Measurements from ENCODE around the gene SYCN. TPM values are rescaled to one million over a fixed set of nuclear protein-coding genes. Genes with fewer than 3 reads are reported as not detected.

Gene SYCN
- total RNA-seq, 1 donor from 2014 or later, result not detected

GRCh38 chr19:39202998-39203355 is 1.1 kb downstream of the SYCN start:
- no peak for TF ChIP-seq CTCF (IDR thresholded peaks at IDR 0.05)
- H3K36me3 Mint-ChIP-seq (ENCODE audit: low read depth), result no peaks in the 10 kb centered on the region
- CTCF ChIA-PET, result no interaction called here
- DNase-seq (no peak), ATAC-seq (ENCODE audit: low read depth) (no peak)
- no peak overlapping the region for H3K4me3 Mint-ChIP-seq
- no peaks in the 10 kb centered on the region for H3K9me3 Mint-ChIP-seq
- peaks cover 2% of the 10 kb centered on the region for H3K4me1 Mint-ChIP-seq
- POLR2A ChIA-PET, result interaction anchor here (0.9 kb wide), 1 partner anchor 9 kb away, joined by 3 read pairs; no protein-coding TSS in a partner anchor
- no peak overlapping the region for H3K27ac Mint-ChIP-seq
- intact Hi-C loops (cut with micrococcal nuclease), result no loop called here
- H3K27me3 Mint-ChIP-seq, result peaks cover 52% of the 10 kb centered on the region

GRCh38 chr19:39200803-39201115 is 3.3 kb downstream of the SYCN start:
- Mint-ChIP-seq H3K36me3 (ENCODE audit: low read depth) (no peaks in the 10 kb centered on the region), H3K4me1 (peaks cover 9% of the 10 kb centered on the region), H3K27me3 (peaks cover 62% of the 10 kb centered on the region), H3K27ac (no peak overlapping the region), H3K9me3 (no peaks in the 10 kb centered on the region), H3K4me3 (no peak overlapping the region)
- intact Hi-C loops (cut with micrococcal nuclease), result no loop called here
- no peak for DNase-seq
- ChIA-PET POLR2A (no interaction called here), CTCF (no interaction called here)
- ATAC-seq (ENCODE audit: low read depth), result no peak
- TF ChIP-seq CTCF (IDR thresholded peaks at IDR 0.05), result no peak

GRCh38 chr19:39200066-39200802 is 3.8 kb downstream of the SYCN start:
- DNase-seq (no peak), ATAC-seq (ENCODE audit: low read depth) (no peak)
- ChIA-PET POLR2A (no interaction called here), CTCF (no interaction called here)
- intact Hi-C loops (cut with micrococcal nuclease), result no loop called here
- Mint-ChIP-seq H3K4me3 (no peak overlapping the region), H3K27ac (no peak overlapping the region), H3K4me1 (peaks cover 9% of the 10 kb centered on the region), H3K27me3 (peaks cover 67% of the 10 kb centered on the region), H3K9me3 (no peaks in the 10 kb centered on the region), H3K36me3 (ENCODE audit: low read depth) (no peaks in the 10 kb centered on the region)
- no peak for TF ChIP-seq CTCF (IDR thresholded peaks at IDR 0.05)

- TF ChIP-seq CTCF (IDR thresholded peaks at IDR 0.05), result no peak
- ATAC-seq (ENCODE audit: low read depth) (no peak), DNase-seq (no peak)
- H3K9me3 Mint-ChIP-seq, result no peaks in the 10 kb centered on the region
- H3K4me3 Mint-ChIP-seq, result no peak overlapping the region
- H3K27ac Mint-ChIP-seq, result no peak overlapping the region
- peaks cover 9% of the 10 kb centered on the region for H3K4me1 Mint-ChIP-seq
- ChIA-PET CTCF (no interaction called here), POLR2A (no interaction called here)
- peaks cover 69% of the 10 kb centered on the region for H3K27me3 Mint-ChIP-seq
- intact Hi-C loops (cut with micrococcal nuclease), result no loop called here
- no peaks in the 10 kb centered on the region for H3K36me3 Mint-ChIP-seq (ENCODE audit: low read depth)
Observed at GRCh38 chr19:39199025-39199424, 5.0 kb downstream of the SYCN start.

- Mint-ChIP-seq H3K27me3 (peaks cover 66% of the 10 kb centered on the region), H3K4me1 (peaks cover 9% of the 10 kb centered on the region), H3K27ac (no peak overlapping the region), H3K36me3 (ENCODE audit: low read depth) (no peaks in the 10 kb centered on the region), H3K4me3 (no peak overlapping the region), H3K9me3 (no peaks in the 10 kb centered on the region)
- no peak for TF ChIP-seq CTCF (IDR thresholded peaks at IDR 0.05)
- DNase-seq (no peak), ATAC-seq (ENCODE audit: low read depth) (no peak)
- ChIA-PET CTCF (no interaction called here), POLR2A (no interaction called here)
- intact Hi-C loops (cut with micrococcal nuclease), result no loop called here
Observed at GRCh38 chr19:39197808-39198207, 6.3 kb downstream of the SYCN start.

Data from activated B cell treated with CpG ODN at 0.5 μM for 24 hours (primary cell).